OCI-LY7 (cell line): ENCODE measurements around the gene HMSD.

Experiments
- CTCF ChIP-seq: fragments of 200-600 bp; sonication (generic); conservative IDR thresholded peaks from 2 replicates; pipeline ENCODE4 v1.5.1; 2014; ENCODE audit warnings: mild to moderate bottlenecking, antibody characterized with exemption, low read length, moderate library complexity, mixed read lengths
- EZH2phosphoT487 ChIP-seq: fragments of 200-600 bp; sonication (generic); IDR thresholded peaks from 2 replicates; pipeline ENCODE4 v1.6.1; 2018; ENCODE audit warnings: low read depth, borderline replicate concordance, mild to moderate bottlenecking, mixed run types, antibody characterized with exemption, low read length, moderate library complexity, mixed read lengths

DNA sequence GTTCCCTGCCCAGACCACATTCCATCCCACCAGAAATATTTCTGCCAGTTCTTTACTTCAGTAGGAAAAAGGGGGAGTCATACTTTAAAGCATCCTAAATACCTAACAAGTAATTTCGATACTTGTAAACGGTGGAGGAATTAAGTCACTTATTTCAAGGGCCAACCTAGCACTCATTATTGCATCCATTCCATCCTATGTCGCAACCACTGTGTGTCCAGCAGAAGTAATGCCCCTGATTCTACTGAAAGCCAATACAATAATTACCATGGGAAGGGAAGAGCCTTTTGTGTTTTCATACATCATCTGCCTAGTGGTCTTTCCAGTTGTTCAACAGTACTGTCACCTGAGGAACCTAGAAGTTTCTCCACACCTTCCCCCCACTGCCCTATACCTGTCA, 33.3 kb downstream of the HMSD start:
- no peak for TF ChIP-seq CTCF
- TF ChIP-seq EZH2phosphoT487, result no peak
